ENCODE measurements around the gene NSMCE1. TPM values are rescaled to one million over a fixed set of nuclear protein-coding genes. Genes with fewer than 3 reads are reported as not detected.
"Not testable (repeated sequence)": the region's sequence is repeated elsewhere in the genome, so short reads cannot be mapped to it uniquely, and the experiment has no call there.

NSMCE1 gene
- total and polyA plus RNA-seq, 8 donors, result 48.6 to 71.7 (median 65.0) TPM

- Histone ChIP-seq H3K4me1 (peaks cover 6 to 32% of the 10 kb centered on the region in 2 donors), H3K27me3 (no peaks in the 10 kb centered on the region), H3K27ac (peak overlapping the region; percentile 95 to 96), H3K4me3 (peak overlapping the region; percentile 47 to 66), H3K9me3 (no peaks in the 10 kb centered on the region), H3K36me3 (peaks cover 0 to 3% of the 10 kb centered on the region in 2 donors)
- TF ChIP-seq, protein P1, sequence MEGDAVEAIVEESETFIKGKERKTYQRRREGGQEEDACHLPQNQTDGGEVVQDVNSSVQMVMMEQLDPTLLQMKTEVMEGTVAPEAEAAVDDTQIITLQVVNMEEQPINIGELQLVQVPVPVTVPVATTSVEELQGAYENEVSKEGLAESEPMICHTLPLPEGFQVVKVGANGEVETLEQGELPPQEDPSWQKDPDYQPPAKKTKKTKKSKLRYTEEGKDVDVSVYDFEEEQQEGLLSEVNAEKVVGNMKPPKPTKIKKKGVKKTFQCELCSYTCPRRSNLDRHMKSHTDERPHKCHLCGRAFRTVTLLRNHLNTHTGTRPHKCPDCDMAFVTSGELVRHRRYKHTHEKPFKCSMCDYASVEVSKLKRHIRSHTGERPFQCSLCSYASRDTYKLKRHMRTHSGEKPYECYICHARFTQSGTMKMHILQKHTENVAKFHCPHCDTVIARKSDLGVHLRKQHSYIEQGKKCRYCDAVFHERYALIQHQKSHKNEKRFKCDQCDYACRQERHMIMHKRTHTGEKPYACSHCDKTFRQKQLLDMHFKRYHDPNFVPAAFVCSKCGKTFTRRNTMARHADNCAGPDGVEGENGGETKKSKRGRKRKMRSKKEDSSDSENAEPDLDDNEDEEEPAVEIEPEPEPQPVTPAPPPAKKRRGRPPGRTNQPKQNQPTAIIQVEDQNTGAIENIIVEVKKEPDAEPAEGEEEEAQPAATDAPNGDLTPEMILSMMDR (IDR thresholded peaks at IDR 0.05), result no peak
- DNase-seq, result peak in 2 of 4 donors; percentile 94 to 97
- intact Hi-C loops (cut with DNase I), result no loop called here
- ATAC-seq, result peak; percentile 94
Measured at GRCh38 chr16:27202923-27203506, 65.6 kb downstream of the NSMCE1 start.

- H3K27ac ChIP-seq; H3K36me3 ChIP-seq; ATAC-seq; H3K9me3 ChIP-seq; H3K27me3 ChIP-seq; H3K4me3 ChIP-seq; intact Hi-C loops (cut with DNase I); DNase-seq: not testable (repeated sequence)
- peaks cover 6 to 32% of the 10 kb centered on the region in 2 donors for H3K4me1 ChIP-seq
Measured at GRCh38 chr16:27200914-27201313, 67.7 kb downstream of the NSMCE1 start.

- intact Hi-C loops (cut with DNase I), result no loop called here
- Histone ChIP-seq H3K27me3 (no peaks in the 10 kb centered on the region), H3K4me3 (no peak overlapping the region), H3K36me3 (no peaks in the 10 kb centered on the region), H3K27ac (peak overlapping the region in 1 of 2 donors; percentile 73), H3K4me1 (peaks cover 6 to 29% of the 10 kb centered on the region in 2 donors), H3K9me3 (no peaks in the 10 kb centered on the region)
- TF ChIP-seq, protein P1 (IDR thresholded peaks at IDR 0.05), result no peak
- ATAC-seq (no peak), DNase-seq (no peak)
Measured at GRCh38 chr16:27199736-27200135, 68.8 kb downstream of the NSMCE1 start.

DNA sequence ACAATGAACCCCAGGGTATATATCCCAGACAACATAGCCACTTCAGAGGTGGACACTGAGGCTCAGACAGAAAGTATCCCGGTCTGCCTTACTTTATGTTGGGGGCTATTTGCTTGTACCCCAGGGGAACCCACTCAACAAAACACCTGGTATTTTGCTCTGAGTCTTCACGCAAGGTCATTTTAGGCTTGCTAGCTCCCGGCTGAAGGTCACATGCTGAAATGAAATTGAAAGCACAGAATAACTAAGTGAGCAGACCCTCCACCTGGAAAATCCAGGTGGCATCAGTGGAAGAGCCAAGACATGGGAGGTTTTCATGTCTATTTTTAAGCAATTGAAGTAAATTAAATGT is 69.4 kb downstream of the NSMCE1 start:
- Histone ChIP-seq H3K36me3 (no peaks in the 10 kb centered on the region), H3K9me3 (no peaks in the 10 kb centered on the region), H3K4me1 (peaks cover under 1 to 24% of the 10 kb centered on the region in 2 donors), H3K4me3 (no peak overlapping the region), H3K27me3 (no peaks in the 10 kb centered on the region), H3K27ac (no peak overlapping the region)
- DNase-seq, result no peak
- intact Hi-C loops (cut with DNase I), result no loop called here
- TF ChIP-seq, protein P1 (IDR thresholded peaks at IDR 0.05), result no peak
- no peak for ATAC-seq

- no peak overlapping the region for H3K4me3 ChIP-seq
- intact Hi-C loops (cut with DNase I), result no loop called here
- no peak for ATAC-seq
- no peaks in the 10 kb centered on the region for H3K27me3 ChIP-seq
- H3K27ac ChIP-seq, result no peak overlapping the region
- H3K36me3 ChIP-seq, result no peaks in the 10 kb centered on the region
- H3K4me1 ChIP-seq, result peaks cover 0 to 21% of the 10 kb centered on the region in 2 donors
- no peaks in the 10 kb centered on the region for H3K9me3 ChIP-seq
- DNase-seq, result no peak
- TF ChIP-seq, protein P1 (IDR thresholded peaks at IDR 0.05), result no peak
Measured at GRCh38 chr16:27198451-27199234, 69.9 kb downstream of the NSMCE1 start.
